NCI-H1417 (cell line): ENCODE results near the gene PCNX1.
A peak's percentile ranks its signal among the peaks of the same experiment; 100 is the strongest.
"Not testable (repeated sequence)": the region's sequence is repeated elsewhere in the genome, so short reads cannot be mapped to it uniquely, and the experiment has no call there.

ENCODE experiments used
- DNase-seq, 3 experiments: peaks; one replicate each; lab custom pipeline; 2025; lab: John Stamatoyannopoulos, UW

The PCNX1 gene

DNA sequence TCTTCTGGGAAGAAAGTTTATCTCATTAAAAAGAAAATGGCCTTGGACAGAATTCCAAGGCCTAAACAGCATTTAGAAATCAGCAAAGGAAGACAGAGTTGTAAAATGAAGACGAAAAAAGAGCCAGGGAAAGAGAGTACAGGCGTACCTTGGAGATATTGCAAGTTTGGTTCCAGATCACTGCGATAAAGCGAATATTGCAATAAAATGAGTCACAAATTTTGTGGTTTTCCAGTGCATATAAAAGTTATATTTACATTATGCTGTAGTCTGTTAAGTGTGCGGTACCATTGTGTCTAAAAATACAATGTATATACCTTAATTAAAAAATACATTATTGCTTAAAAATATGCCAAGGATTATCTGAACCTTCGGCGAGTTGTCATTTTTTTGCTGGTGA, 9.0 kb downstream of the PCNX1 start:
- no peak for DNase-seq

GRCh38 chr14:70916799-70917198, 9.5 kb downstream of the PCNX1 start:
- no peak for DNase-seq

DNA sequence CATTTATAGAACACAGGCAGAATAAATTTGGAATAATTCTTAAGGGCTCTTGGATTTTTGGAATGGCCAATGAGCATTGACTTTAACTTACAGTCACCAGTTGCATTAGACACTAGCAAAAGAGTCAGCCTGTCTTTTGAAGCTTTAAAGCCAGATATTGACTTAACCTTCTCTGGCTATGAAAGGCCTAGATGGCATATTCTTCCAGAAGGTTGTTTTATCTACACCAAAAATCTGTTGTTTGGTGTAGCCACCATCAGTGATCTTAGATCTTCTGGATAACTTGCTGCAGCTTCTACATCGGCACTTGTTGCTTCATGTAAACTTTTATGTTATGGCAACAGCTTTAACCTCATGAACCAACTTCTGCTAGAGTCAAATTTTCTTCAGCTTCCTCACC, 10.4 kb downstream of the PCNX1 start:
- no peak for DNase-seq

- DNase-seq = no peak
Measured at GRCh38 chr14:70919774-70920173, 12.5 kb downstream of the PCNX1 start.

DNA sequence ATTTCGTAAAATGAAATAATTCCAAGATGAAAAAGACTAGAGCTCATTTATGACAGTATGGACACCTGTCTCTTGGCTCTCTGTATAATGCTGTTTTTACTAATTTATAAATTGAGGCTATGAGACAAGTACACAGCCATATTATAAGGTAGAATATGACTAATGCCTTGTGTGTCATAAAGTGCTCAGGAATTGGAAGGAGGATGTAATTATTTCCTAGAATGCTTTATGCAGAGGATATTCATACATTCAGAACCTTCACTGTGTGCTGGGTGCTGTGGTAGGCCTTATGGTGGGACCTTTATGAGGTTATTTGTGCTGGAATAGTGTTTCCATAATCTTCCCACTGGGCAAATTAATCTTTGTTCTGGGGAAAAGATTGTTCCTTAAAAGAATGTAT, 13.3 kb downstream of the PCNX1 start:
- no peak for DNase-seq

DNA sequence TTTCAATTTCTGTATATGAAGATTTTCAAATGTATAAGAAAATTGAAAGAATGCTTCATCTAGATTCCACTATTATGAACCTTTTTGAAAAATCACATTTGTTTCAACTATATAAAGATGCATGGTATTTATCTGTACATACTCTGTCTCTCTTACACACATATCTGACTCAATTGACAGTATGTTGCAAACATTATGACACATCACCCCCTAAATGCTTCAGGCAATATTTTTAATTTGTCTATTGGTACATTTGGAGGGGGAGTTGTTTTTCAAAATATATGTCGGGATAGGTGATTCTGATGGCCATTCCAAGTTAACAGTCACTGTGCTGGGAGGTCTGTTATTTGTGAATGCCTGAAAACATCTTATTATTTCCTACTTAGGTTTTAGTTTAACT, 14.4 kb downstream of the PCNX1 start:
- DNase-seq = no peak

GRCh38 chr14:70924521-70924920, 17.3 kb downstream of the PCNX1 start:
- no peak for DNase-seq

- no peak for DNase-seq
Measured at GRCh38 chr14:70926235-70926830, 19.1 kb downstream of the PCNX1 start.

DNA sequence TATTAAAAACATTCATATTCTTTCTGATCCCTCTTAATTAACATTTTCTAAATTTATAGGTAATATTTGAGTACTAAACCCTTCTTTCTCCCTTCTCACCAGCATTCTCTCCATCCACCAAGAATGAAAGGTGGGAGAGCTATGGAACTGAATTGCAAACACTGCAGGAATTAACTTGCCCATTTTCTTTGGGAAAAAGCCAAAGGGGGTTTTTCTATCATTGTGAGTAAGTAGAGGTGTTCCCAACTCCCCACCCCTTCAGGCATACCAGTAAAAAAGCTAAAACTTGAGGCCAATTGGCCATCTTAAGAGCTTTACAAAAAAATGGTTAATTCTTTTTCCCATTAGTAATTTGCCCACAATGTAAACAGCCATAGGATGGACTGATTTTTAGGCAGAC, 23.7 kb downstream of the PCNX1 start:
- DNase-seq = no peak

DNA sequence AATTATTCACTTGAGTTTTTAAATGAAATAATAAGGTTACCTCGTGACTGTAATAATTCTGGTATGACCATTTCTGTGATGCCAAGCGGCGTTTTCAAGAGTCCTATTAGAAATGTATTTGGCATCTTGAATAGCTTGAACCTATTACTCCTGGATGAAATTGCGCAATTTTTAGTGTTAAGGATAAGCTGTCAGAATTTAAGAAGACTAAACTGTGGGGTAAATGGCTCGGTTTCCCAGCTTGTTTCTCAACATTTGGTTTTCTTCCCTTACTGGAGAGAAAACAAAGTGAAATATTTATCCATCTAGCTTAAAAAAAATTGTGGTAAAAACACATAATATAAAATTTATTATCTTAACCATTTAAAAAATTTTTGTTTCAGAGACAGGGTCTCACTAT, 26.8 kb downstream of the PCNX1 start:
- DNase-seq = no peak

GRCh38 chr14:70934502-70935134, 27.4 kb downstream of the PCNX1 start:
- no peak for DNase-seq

- DNase-seq = no peak
Measured at GRCh38 chr14:70935135-70935534, 27.9 kb downstream of the PCNX1 start.

DNA sequence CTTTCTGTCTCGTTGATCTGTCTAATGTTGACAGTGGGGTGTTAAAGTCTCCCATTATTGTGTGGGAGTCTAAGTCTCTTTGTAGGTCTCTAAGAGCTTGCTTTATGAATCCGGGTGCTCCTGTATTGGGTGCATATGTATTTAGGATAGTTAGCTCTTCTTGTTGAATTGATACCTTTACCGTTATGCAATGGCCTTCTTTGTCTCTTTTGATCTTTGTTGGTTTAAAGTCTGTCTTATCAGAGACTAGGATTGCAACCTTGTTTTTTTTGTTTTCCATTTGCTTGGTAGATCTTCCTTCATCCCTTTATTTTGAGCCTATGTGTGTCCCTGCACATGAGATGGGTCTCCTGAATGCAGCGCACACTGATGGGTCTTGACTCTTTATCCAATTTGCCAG, 32.4 kb downstream of the PCNX1 start:
- not testable (repeated sequence) for DNase-seq

DNA sequence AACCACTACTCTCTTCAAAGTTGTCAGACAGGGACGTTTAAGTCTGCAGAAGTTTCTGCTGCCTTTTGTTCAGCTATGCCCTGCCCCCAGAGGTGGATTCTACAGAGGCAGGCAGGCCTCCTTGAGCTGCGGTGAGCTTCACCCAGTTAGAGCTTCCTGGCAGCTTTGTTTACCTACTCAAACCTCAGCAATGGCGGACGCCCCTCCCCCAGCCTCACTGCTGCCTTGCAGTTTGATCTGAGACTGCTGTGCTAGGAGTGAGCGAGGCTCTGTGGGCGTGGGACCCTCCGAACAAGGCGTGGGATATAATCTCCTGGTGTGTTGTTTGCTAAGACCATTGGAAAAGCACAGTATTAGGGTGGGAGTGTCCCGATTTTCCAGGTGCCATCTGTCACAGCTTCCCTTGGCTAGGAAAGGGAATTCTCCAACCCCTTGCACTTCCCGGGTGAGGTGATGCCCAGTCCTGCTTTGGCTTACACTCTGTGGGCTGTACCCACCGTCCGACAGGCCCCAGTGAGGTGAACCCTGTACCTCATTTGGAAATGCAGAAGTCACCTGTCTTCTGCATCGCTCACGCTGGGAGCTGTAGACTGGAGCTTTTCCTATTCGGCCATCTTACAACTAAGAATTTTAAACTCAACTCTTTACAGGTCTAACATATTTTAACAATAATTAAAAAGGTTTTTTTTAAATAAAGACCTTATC, 34.5 kb downstream of the PCNX1 start:
- not testable (repeated sequence) for DNase-seq

DNA sequence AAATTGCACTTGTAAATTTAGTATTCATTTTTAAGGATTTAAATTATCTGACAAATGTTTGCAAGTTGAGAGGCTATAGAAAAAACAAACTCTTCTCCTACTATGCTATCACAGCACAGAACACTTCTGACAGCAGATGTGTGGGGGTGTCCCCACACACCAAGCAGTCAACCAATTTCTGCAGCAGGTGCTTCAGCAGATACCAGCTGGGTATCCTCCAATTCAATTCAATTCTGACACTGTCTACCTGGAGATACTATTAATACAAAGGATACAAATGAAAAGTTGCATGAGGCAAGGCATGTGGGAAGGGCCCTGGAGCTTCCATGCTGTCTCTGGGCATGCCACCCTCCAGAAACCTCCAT, 35.1 kb downstream of the PCNX1 start:
- DNase-seq = no peak

DNA sequence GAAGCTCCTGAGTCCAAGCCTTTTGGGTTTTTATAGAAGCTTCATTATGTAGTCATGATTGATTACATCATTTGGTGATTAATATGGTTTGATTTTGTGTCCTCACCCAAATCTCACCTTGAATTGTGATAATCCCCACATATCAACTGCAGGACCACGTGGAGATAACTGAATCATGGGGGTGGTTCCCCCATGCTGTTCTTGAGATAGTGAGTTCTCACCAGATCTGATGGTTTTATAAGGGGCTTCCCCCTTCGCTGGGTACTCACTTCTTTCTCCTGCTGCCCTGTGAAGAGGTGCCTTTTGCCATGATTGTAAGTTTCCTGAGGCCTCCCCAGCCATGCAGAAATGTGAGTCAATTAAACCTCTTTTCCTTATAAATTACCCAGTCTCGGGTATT, 35.5 kb downstream of the PCNX1 start:
- not testable (repeated sequence) for DNase-seq

GRCh38 chr14:70943838-70944237, 36.6 kb downstream of the PCNX1 start:
- no peak for DNase-seq

DNA sequence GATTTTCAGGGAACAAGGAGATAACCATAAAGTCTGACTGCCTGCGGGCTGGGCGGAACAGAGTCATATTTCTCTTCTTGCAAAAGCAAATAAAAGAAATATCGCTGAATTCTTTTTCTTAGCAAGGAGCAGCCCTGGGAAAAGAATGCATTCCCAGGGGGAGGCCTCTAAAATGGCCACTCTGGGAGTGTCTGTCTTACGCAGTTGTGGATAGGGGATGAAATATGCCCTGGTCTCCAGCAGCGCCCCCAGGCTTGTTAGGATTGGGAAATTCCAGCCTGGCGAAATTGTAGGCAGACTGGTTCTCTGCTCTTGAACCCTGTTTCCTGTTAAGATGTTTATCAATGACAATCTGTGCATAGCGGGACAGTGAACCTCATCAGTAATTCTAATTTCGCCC, 40.5 kb downstream of the PCNX1 start:
- peak in 1 of 3 experiments; percentile 6 for DNase-seq

GRCh38 chr14:70952485-70952884, 45.2 kb downstream of the PCNX1 start:
- no peak for DNase-seq

DNA sequence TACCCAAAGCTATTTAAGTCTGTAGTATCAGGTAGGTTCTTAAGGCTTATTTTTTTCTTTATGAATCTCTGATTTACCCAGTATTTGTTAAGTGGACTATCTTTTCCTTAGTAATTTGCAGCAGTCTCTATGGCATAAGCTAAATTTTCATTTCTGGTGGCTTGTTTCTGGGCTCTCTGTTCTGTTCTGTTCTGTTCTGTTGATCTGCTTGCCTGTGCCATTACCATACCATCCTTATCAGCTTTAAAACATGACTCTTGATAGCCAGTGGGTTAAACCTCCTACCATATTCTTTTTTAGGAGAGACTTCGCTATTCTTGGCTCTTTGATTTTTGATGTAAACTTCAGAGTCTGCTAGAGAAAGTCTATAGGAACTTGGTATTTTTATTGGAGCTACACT, 46.8 kb downstream of the PCNX1 start:
- no peak for DNase-seq

GRCh38 chr14:70955543-70956480, 48.6 kb downstream of the PCNX1 start:
- peak in 2 of 3 experiments; percentile 5 to 60 for DNase-seq

DNA sequence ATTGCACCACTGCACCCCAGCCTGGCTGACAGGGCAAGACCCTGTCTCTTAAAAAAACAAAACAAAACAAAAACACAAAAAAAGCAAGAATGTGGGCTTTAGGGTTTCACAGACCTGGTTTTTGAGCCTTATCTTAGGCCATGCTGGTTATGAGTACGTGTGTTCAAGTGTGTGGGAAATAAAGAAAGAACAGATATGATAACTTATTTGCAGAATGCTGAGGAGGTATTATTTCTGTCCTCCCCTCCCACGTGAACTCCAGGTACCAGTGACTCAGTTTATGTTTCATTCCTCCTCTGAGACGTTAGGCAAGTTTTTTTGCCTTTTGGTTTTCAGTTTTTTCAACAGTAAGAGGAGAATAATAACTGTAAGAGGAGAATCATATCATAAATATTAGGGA, 49.3 kb downstream of the PCNX1 start:
- DNase-seq = no peak
